ENCODE data around the gene GHR. TPM values are rescaled to one million over a fixed set of nuclear protein-coding genes. Genes with fewer than 3 reads are reported as not detected.

GHR gene
- polyA plus RNA-seq, 1 donor from 2014 or later: 0.31 TPM

DNA sequence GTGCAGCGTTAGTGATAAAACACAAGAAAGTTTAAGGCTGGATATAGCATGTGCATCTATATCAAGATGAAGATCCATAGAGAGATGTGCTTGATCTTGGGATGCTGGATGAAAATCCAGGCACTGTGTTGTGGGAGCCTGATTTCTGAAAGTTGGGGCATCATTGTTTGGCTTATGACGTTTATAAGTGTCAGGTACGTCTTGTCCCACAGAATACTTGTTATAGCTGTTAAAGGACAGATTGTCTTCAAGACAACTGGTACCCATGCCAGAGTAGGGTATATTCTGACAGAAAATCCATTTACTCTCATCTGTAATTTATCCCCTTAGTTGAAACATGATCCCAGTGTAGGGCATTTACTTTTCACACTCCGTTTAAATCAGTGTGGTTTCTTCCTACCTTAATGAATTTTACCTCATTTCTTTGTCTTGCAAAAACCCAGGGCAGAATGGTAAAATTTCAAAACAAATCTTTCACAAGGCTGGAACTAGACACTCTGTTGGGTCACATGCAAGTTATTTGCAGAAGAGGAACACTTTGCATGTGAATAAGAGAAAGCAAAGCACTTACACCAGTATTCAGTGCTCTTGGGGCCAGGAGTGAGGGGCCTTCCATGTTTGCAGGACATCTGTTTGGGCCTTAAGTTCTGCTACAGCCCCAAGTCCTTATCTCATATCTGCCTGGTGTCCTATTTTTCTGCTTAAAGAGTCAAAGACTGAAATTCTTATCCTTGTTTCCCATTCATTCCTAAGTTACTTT is 73.3 kb downstream of the GHR start:
- H4K20me1 ChIP-seq (ENCODE audit: insufficient read depth): no peaks in the 10 kb centered on the region
- no peak overlapping the region for H3K9ac ChIP-seq (ENCODE audit: low read length)
- no peaks in the 10 kb centered on the region for H3K9me3 ChIP-seq (ENCODE audit: low read length)
- TF ChIP-seq MXI1 (conservative IDR thresholded peaks at IDR 0.05; ENCODE audit: poor library complexity, severe bottlenecking) (no peak), RAD21 (conservative IDR thresholded peaks at IDR 0.05) (no peak), EZH2 (IDR thresholded peaks at IDR 0.05; ENCODE audit: borderline replicate concordance, insufficient read depth, low read length, poor library complexity, severe bottlenecking) (no peak), SMC3 (conservative IDR thresholded peaks at IDR 0.05; ENCODE audit: poor library complexity) (no peak), TAF1 (IDR thresholded peaks at IDR 0.05; ENCODE audit: low read depth) (no peak), CTCF (IDR thresholded peaks at IDR 0.05; ENCODE audit: poor library complexity, severe bottlenecking) (no peak), POLR2AphosphoS5 (IDR thresholded peaks at IDR 0.05) (no peak), EP300 (conservative IDR thresholded peaks at IDR 0.05; ENCODE audit: poor library complexity, severe bottlenecking) (no peak)
- TF ChIP-seq, protein P1, sequence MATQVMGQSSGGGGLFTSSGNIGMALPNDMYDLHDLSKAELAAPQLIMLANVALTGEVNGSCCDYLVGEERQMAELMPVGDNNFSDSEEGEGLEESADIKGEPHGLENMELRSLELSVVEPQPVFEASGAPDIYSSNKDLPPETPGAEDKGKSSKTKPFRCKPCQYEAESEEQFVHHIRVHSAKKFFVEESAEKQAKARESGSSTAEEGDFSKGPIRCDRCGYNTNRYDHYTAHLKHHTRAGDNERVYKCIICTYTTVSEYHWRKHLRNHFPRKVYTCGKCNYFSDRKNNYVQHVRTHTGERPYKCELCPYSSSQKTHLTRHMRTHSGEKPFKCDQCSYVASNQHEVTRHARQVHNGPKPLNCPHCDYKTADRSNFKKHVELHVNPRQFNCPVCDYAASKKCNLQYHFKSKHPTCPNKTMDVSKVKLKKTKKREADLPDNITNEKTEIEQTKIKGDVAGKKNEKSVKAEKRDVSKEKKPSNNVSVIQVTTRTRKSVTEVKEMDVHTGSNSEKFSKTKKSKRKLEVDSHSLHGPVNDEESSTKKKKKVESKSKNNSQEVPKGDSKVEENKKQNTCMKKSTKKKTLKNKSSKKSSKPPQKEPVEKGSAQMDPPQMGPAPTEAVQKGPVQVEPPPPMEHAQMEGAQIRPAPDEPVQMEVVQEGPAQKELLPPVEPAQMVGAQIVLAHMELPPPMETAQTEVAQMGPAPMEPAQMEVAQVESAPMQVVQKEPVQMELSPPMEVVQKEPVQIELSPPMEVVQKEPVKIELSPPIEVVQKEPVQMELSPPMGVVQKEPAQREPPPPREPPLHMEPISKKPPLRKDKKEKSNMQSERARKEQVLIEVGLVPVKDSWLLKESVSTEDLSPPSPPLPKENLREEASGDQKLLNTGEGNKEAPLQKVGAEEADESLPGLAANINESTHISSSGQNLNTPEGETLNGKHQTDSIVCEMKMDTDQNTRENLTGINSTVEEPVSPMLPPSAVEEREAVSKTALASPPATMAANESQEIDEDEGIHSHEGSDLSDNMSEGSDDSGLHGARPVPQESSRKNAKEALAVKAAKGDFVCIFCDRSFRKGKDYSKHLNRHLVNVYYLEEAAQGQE (IDR thresholded peaks at IDR 0.05; ENCODE audit: borderline replicate concordance): no peak
- H3F3A ChIP-seq (ENCODE audit: insufficient read depth, low read length, poor library complexity, severe bottlenecking): no peaks in the 10 kb centered on the region
- H3K79me2 ChIP-seq (replicated peaks; ENCODE audit: insufficient read depth, low read length): no peaks in the 10 kb centered on the region
- no peak overlapping the region for H2AFZ ChIP-seq (ENCODE audit: low read depth, low read length)
- no peaks in the 10 kb centered on the region for H3K9me2 ChIP-seq (ENCODE audit: insufficient read depth, low read length)
- H3K36me3 ChIP-seq (ENCODE audit: insufficient read depth, low read length): no peaks in the 10 kb centered on the region
- no peaks in the 10 kb centered on the region for H3K27me3 ChIP-seq (ENCODE audit: insufficient read depth, low read depth, low read length)
- no peak overlapping the region for H3K27ac ChIP-seq (ENCODE audit: low read length)
- H3K4me3 ChIP-seq (ENCODE audit: low read length): no peak overlapping the region
- H3K4me2 ChIP-seq (ENCODE audit: low read length): no peak overlapping the region

DNA sequence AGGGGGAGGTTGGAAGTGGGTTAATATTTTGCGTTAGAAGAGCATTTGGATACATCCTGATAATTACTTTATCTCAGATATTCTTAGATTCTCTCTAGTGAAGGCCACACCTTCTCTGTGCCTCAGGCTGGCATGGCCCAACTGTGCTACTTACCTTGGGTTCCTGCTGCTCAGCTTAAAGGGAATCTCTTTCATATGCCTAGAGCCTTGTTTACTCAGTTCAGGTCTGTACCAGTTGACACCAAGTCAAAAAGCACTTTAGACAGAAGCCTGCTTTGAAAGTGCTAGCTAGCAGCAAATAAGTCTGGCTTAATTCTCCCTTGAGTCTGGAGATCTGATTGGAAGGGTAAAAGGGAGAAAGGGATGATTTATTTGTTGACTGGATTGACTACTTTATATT is 74.8 kb downstream of the GHR start:
- no peak overlapping the region for H3K27ac ChIP-seq (ENCODE audit: low read length)
- no peak overlapping the region for H3K9ac ChIP-seq (ENCODE audit: low read length)
- TF ChIP-seq, protein P1 (IDR thresholded peaks at IDR 0.05; ENCODE audit: borderline replicate concordance): no peak
- TF ChIP-seq TAF1 (IDR thresholded peaks at IDR 0.05; ENCODE audit: low read depth) (no peak), SMC3 (conservative IDR thresholded peaks at IDR 0.05; ENCODE audit: poor library complexity) (no peak)
- H2AFZ ChIP-seq (ENCODE audit: low read depth, low read length): no peak overlapping the region
- no peaks in the 10 kb centered on the region for H3K9me3 ChIP-seq (ENCODE audit: low read length)
- H3F3A ChIP-seq (ENCODE audit: insufficient read depth, low read length, poor library complexity, severe bottlenecking): no peaks in the 10 kb centered on the region
- no peaks in the 10 kb centered on the region for H3K9me2 ChIP-seq (ENCODE audit: insufficient read depth, low read length)
- no peaks in the 10 kb centered on the region for H3K36me3 ChIP-seq (ENCODE audit: insufficient read depth, low read length)
- H3K4me3 ChIP-seq (ENCODE audit: low read length): no peak overlapping the region
- H3K79me2 ChIP-seq (replicated peaks; ENCODE audit: insufficient read depth, low read length): no peaks in the 10 kb centered on the region
- no peak overlapping the region for H3K4me2 ChIP-seq (ENCODE audit: low read length)
- no peaks in the 10 kb centered on the region for H4K20me1 ChIP-seq (ENCODE audit: insufficient read depth)
- no peaks in the 10 kb centered on the region for H3K27me3 ChIP-seq (ENCODE audit: insufficient read depth, low read depth, low read length)

Measured in neural cell (in vitro differentiated cells).